ENCODE results near the gene ASTL.

DNA sequence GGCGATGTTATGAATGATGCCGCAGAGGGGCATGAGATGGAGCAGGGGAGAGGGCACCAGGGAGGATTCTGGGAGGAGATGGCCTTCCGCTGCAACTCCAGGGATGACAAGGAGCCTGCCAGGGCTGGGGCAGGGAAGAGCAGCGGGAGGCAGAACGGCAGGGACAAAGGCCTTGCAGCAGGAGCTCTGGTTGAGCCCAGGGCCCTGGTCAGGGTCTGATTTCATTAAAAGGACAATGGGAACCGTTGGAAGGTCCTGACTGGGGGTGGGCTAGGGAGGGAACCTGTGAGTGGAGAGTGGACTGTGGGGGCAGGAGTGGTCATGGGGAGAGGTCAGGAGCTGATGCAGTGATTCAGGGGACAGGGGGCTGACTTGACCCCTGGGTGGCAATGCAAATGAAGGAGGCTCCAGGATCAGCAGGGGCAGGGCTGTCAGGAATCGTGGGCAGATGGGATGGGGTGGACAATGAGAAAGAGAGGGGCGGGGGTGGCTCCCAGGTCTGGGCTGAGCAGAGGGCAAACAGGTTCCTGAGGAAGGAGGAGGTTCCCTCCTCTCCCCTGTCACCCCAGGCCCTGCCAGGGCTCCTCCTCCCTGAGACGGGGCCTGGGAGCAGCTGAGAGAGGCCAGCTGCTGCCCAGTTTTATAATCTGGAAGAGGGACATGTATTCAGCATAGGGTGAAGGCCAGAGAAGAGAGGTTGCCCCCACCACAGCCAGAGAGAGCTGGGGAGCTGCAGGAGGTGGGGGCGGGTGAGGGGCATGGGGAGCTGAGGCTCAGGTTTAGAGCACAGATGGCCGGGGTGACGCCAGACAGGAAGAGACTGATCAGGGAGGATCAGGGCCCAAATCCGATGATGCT is 14.2 kb upstream of the ASTL start:
- TF ChIP-seq TCF7L2 (IDR thresholded peaks at IDR 0.05; ENCODE audit: borderline replicate concordance, low read depth, low read length) (no peak), ZBTB48 (tag by site-specific recombination; IDR thresholded peaks at IDR 0.05) (no peak), KLF1 (tag by site-specific recombination; IDR thresholded peaks at IDR 0.05) (no peak), ZBTB1 (tag by site-specific recombination; IDR thresholded peaks at IDR 0.05) (no peak), ZNF214 (tag by site-specific recombination; IDR thresholded peaks at IDR 0.05; ENCODE audit: borderline replicate concordance) (no peak), ZNF555 (tag by site-specific recombination; conservative IDR thresholded peaks at IDR 0.05) (no peak)
- TF ChIP-seq, protein P1, sequence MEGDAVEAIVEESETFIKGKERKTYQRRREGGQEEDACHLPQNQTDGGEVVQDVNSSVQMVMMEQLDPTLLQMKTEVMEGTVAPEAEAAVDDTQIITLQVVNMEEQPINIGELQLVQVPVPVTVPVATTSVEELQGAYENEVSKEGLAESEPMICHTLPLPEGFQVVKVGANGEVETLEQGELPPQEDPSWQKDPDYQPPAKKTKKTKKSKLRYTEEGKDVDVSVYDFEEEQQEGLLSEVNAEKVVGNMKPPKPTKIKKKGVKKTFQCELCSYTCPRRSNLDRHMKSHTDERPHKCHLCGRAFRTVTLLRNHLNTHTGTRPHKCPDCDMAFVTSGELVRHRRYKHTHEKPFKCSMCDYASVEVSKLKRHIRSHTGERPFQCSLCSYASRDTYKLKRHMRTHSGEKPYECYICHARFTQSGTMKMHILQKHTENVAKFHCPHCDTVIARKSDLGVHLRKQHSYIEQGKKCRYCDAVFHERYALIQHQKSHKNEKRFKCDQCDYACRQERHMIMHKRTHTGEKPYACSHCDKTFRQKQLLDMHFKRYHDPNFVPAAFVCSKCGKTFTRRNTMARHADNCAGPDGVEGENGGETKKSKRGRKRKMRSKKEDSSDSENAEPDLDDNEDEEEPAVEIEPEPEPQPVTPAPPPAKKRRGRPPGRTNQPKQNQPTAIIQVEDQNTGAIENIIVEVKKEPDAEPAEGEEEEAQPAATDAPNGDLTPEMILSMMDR (tag by site-specific recombination; IDR thresholded peaks at IDR 0.05), result no peak
- TF ChIP-seq, protein P2, sequence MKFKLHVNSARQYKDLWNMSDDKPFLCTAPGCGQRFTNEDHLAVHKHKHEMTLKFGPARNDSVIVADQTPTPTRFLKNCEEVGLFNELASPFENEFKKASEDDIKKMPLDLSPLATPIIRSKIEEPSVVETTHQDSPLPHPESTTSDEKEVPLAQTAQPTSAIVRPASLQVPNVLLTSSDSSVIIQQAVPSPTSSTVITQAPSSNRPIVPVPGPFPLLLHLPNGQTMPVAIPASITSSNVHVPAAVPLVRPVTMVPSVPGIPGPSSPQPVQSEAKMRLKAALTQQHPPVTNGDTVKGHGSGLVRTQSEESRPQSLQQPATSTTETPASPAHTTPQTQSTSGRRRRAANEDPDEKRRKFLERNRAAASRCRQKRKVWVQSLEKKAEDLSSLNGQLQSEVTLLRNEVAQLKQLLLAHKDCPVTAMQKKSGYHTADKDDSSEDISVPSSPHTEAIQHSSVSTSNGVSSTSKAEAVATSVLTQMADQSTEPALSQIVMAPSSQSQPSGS (tag by site-specific recombination; IDR thresholded peaks at IDR 0.05; ENCODE audit: low read depth), result no peak

Measured in HEK293 (cell line).